GM19193 (cell line): ENCODE measurements around the gene ADD1.
A peak's percentile ranks its signal among the peaks of the same experiment; 100 is the strongest.

Experiments
- POLR2A ChIP-seq: IDR thresholded peaks from 4 replicates; pipeline ENCODE4 v1.6.1; 2011; ENCODE audit not compliant: insufficient read depth, insufficient read length; ENCODE audit errors: extremely low read depth

ADD1 gene

GRCh38 chr4:2950221-2950989 is 106.8 kb downstream of the ADD1 start:
- TF ChIP-seq POLR2A, result no peak

- TF ChIP-seq POLR2A, result no peak
Measured at GRCh38 chr4:2953496-2953895, 109.9 kb downstream of the ADD1 start.

GRCh38 chr4:2954358-2955185 is 110.9 kb downstream of the ADD1 start:
- no peak for TF ChIP-seq POLR2A

GRCh38 chr4:2958446-2958845 is 114.8 kb downstream of the ADD1 start:
- TF ChIP-seq POLR2A, result no peak

GRCh38 chr4:2961421-2961810 is 117.8 kb downstream of the ADD1 start:
- TF ChIP-seq POLR2A, result no peak

GRCh38 chr4:2961811-2962441 is 118.3 kb downstream of the ADD1 start:
- TF ChIP-seq POLR2A, result no peak

GRCh38 chr4:2962614-2963174 is 119.0 kb downstream of the ADD1 start:
- TF ChIP-seq POLR2A, result no peak

GRCh38 chr4:2963175-2963965 is 119.7 kb downstream of the ADD1 start, which contains the start of the genes GRK4 and NOP14:
Gene GRK4 (plus strand): TSS chr4:2963571. CDS start chr4:2964071, 500 bp downstream.
Gene NOP14 (minus strand): TSS chr4:2963406. CDS start chr4:2963319, 87 bp downstream.
- peak; percentile 88 for TF ChIP-seq POLR2A

GRCh38 chr4:2963966-2964471 is 120.4 kb downstream of the ADD1 start:
- TF ChIP-seq POLR2A, result no peak

GRCh38 chr4:2964706-2965258 is 121.1 kb downstream of the ADD1 start:
- TF ChIP-seq POLR2A, result no peak

- TF ChIP-seq POLR2A, result no peak
Measured at GRCh38 chr4:2965262-2965661, 121.6 kb downstream of the ADD1 start.

GRCh38 chr4:2968381-2968780 is 124.7 kb downstream of the ADD1 start:
- TF ChIP-seq POLR2A, result no peak

GRCh38 chr4:2971275-2971674 is 127.6 kb downstream of the ADD1 start:
- TF ChIP-seq POLR2A, result no peak
